K562 (cell line): ENCODE data around the gene SYT1.

Experiments
- CTCF ChIP-seq, 3 experiments: IDR thresholded peaks in 2 of 3; conservative IDR thresholded peaks in 1 of 3; 2 replicates each; pipeline ENCODE4 v1.5.1; 2011 to 2012; ENCODE audit warnings: low read length in 3 of 3, mild to moderate bottlenecking in 3 of 3, control low read depth in 2 of 3, improper control_type of control experiment in 1 of 3, inconsistent platforms in 1 of 3, low read depth in 1 of 3, mixed read lengths in 1 of 3, moderate library complexity in 1 of 3; ENCODE audit not compliant: insufficient read depth in 2 of 3
- HDAC6 ChIP-seq: IDR thresholded peaks from 2 replicates; pipeline ENCODE4 v1.6.1; 2012; ENCODE audit warnings: low read depth, mild to moderate bottlenecking, control low read depth, inconsistent platforms, low read length, moderate library complexity
- MTA1 ChIP-seq: fragments of 450-650 bp; IDR thresholded peaks from 2 replicates; pipeline ENCODE4 v1.6.1; 2017; ENCODE audit warnings: borderline replicate concordance
- NBN ChIP-seq: fragments of 450-650 bp; IDR thresholded peaks from 2 replicates; pipeline ENCODE4 v1.6.1; 2016; ENCODE audit warnings: low read depth, mild to moderate bottlenecking
- PCBP1 ChIP-seq: fragments of 200-400 bp; formaldehyde crosslinking; IDR thresholded peaks from 2 replicates; pipeline ENCODE4 v1.6.1; 2018; ENCODE audit warnings: mild to moderate bottlenecking, low read depth, low read length; ENCODE audit not compliant: poor library complexity, severe bottlenecking
- POLR2A ChIP-seq: fragments of 450-650 bp; conservative IDR thresholded peaks from 2 replicates; pipeline ENCODE4 v1.6.1; 2016
- TCF7 ChIP-seq: sonication (generic); IDR thresholded peaks from 2 replicates; pipeline ENCODE4 v1.6.1; 2016; ENCODE audit warnings: antibody characterized with exemption, borderline replicate concordance
- ZNF184 ChIP-seq: sonication (generic); formaldehyde crosslinking; IDR thresholded peaks from 2 replicates; pipeline ENCODE4 v1.5.0; 2020; ENCODE audit warnings: missing genetic modification reagents

GRCh38 chr12:79453820-79454219, 589.2 kb downstream of the SYT1 start:
- no peak for TF ChIP-seq TCF7
- TF ChIP-seq CTCF (IDR thresholded peaks at IDR 0.05 in 2 of 3, conservative IDR thresholded peaks at IDR 0.05 in 1 of 3; ENCODE audit: insufficient read depth in 2 of 3, low read depth in 1 of 3, low read length in 3 of 3), result no peak
- TF ChIP-seq HDAC6, result no peak
- TF ChIP-seq MTA1, result no peak
- TF ChIP-seq ZNF184 (CRISPR knock-in tag), result no peak
- TF ChIP-seq POLR2A, result no peak
- TF ChIP-seq NBN, result no peak
- no peak for TF ChIP-seq PCBP1
